GM12865 (cell line): Measurements from ENCODE around the gene KCNA5.

Experiments
- DNase-seq: peaks from one replicate; pipeline ENCODE4 v3.0.0; 2010; ENCODE audit warnings: low read depth
- H3K4me3 ChIP-seq: 2 replicates; pipeline ENCODE4 v1.5.1; 2011; ENCODE audit warnings: mild to moderate bottlenecking, low read depth, low read length, control low read depth
- TF ChIP-seq, protein P1 (sequence below): IDR thresholded peaks from 2 replicates; pipeline ENCODE4 v1.5.1; 2011; ENCODE audit warnings: low read length, control low read depth, low read depth, inconsistent platforms; ENCODE audit not compliant: insufficient read depth; ENCODE audit errors: missing control alignments

KCNA5 gene

DNA sequence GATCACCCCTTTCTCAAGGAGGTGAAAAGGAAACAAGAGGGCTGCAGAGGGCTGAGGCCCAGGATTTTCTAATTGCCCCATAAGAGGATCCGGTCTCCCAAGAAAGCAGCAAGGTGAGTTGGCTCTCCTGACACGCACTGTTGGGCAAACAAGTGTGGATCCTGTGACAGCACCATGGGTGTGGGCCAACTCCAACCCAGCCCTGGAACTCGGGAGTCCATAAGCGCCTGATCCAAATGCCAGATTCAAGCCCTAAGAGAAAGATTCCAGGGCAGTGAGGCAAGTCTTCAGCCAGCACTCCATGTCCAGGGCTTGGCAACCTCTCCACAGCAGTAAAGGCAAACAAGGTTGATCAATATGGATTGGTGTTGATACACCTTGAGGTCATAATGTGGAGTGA, 33.1 kb downstream of the KCNA5 start:
- TF ChIP-seq, protein P1, sequence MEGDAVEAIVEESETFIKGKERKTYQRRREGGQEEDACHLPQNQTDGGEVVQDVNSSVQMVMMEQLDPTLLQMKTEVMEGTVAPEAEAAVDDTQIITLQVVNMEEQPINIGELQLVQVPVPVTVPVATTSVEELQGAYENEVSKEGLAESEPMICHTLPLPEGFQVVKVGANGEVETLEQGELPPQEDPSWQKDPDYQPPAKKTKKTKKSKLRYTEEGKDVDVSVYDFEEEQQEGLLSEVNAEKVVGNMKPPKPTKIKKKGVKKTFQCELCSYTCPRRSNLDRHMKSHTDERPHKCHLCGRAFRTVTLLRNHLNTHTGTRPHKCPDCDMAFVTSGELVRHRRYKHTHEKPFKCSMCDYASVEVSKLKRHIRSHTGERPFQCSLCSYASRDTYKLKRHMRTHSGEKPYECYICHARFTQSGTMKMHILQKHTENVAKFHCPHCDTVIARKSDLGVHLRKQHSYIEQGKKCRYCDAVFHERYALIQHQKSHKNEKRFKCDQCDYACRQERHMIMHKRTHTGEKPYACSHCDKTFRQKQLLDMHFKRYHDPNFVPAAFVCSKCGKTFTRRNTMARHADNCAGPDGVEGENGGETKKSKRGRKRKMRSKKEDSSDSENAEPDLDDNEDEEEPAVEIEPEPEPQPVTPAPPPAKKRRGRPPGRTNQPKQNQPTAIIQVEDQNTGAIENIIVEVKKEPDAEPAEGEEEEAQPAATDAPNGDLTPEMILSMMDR: no peak
- H3K4me3 ChIP-seq: no peak overlapping the region
- DNase-seq: no peak

DNA sequence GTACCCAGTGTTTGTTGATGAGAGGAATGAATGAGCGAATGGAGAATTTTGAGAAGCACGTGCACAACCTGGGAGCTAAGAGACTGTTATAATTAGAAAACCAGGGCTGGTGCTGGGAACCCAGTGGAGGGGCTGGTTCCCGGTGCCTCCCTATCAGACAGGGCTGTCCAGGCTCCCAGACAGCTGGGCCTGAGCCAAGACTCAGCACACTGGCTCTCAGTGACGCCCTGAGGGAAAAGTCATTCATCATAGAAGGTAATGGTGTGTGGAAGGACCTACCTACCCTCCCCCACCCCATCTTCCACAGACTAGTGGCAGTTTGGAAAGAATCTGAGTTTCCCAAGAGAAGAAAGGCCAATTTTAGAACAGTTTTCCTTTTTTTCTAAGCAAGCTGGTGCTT, 34.7 kb downstream of the KCNA5 start:
- no peak overlapping the region for H3K4me3 ChIP-seq
- TF ChIP-seq, protein P1: no peak
- no peak for DNase-seq

DNA sequence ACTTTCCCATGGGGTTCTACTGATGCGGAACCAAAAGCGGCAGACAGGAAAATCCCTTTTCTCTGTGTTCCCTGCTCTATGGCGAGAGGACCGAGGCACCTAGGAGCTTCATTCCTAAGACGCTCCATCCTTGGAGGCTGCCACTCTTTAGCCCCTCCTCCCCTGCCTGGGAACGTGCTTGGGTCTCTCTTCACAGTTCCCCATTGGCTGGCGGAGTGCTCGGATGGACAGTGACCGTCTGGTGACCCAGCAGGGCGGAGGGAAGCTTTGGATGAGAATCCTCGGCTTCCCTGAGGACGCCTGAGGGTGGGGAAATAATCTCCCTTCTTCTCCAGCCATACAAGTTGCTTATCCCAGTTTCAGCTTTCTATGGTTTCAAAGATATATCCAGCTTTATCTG, 37.3 kb downstream of the KCNA5 start:
- TF ChIP-seq, protein P1: no peak
- no peak overlapping the region for H3K4me3 ChIP-seq
- DNase-seq: no peak

GRCh38 chr12:5083955-5084849, 40.5 kb downstream of the KCNA5 start:
- H3K4me3 ChIP-seq: no peak overlapping the region
- DNase-seq: peak; percentile 67
- TF ChIP-seq, protein P1: peak; percentile 73

DNA sequence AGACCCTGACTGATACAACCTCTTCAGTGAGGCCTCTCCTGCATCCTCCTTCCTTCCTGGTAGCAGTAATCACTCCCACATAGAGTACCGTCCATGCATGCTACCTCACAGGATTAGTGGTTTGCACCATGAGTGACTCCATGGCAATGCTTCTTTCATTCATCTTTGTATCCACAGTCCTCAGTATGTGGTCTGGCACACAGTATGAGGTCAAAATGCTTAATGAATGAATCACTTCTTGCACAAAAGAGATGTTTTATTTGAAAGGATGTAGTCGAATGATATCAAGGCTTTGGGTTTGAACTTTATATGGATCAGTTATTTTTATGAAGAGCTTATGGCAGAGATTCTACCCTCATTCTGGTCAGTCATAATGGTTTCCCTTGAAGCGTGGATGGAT, 42.2 kb downstream of the KCNA5 start:
- TF ChIP-seq, protein P1: no peak
- no peak overlapping the region for H3K4me3 ChIP-seq
- DNase-seq: no peak

- DNase-seq: no peak
- H3K4me3 ChIP-seq: no peak overlapping the region
- TF ChIP-seq, protein P1: no peak
These were observed 44.3 kb downstream of the KCNA5 start for GRCh38 chr12:5087831-5088554.
